KMS-11 (cell line): ENCODE data around the gene ZNF385D.

ENCODE experiments used
- H2AFZ ChIP-seq: fragments of 200-600 bp; sonication (generic); 2 replicates; pipeline ENCODE4 v1.6.1; 2016; ENCODE audit warnings: antibody characterized with exemption, mixed run types, low read depth
- H3K27ac ChIP-seq: fragments of 200-600 bp; sonication (generic); 2 replicates; pipeline ENCODE4 v1.6.1; 2016; ENCODE audit warnings: mild to moderate bottlenecking, mixed run types
- H3K27me3 ChIP-seq: fragments of 200-600 bp; sonication (generic); 2 replicates; pipeline ENCODE4 v1.6.1; 2017; ENCODE audit warnings: mild to moderate bottlenecking, low read depth, mixed run types, moderate library complexity; ENCODE audit not compliant: insufficient read depth
- H3K36me3 ChIP-seq: fragments of 200-600 bp; sonication (generic); 2 replicates; pipeline ENCODE4 v1.6.1; 2017; ENCODE audit warnings: mild to moderate bottlenecking, mixed run types; ENCODE audit not compliant: insufficient read depth
- H3K4me1 ChIP-seq: fragments of 200-600 bp; sonication (generic); 2 replicates; pipeline ENCODE4 v1.6.1; 2016; ENCODE audit warnings: mild to moderate bottlenecking, low read depth, mixed run types; ENCODE audit not compliant: poor library complexity, severe bottlenecking
- H3K4me2 ChIP-seq: fragments of 200-600 bp; sonication (generic); 2 replicates; pipeline ENCODE4 v1.7.0; 2016; ENCODE audit warnings: mild to moderate bottlenecking, mixed run types
- H3K4me3 ChIP-seq: fragments of 200-600 bp; sonication (generic); IDR thresholded peaks from 2 replicates; pipeline ENCODE4 v1.6.1; 2017; ENCODE audit warnings: low read depth, low read length, mixed read lengths; ENCODE audit not compliant: insufficient read depth
- H3K79me2 ChIP-seq: fragments of 200-600 bp; sonication (generic); 2 replicates; pipeline ENCODE4 v1.6.1; 2016; ENCODE audit warnings: low read depth, mixed run types; ENCODE audit not compliant: insufficient read depth
- H3K9ac ChIP-seq: fragments of 200-600 bp; sonication (generic); 2 replicates; pipeline ENCODE4 v1.6.1; 2016; ENCODE audit warnings: mild to moderate bottlenecking, mixed run types
- H4K20me1 ChIP-seq: fragments of 200-600 bp; sonication (generic); 2 replicates; pipeline ENCODE4 v1.6.1; 2016; ENCODE audit warnings: mild to moderate bottlenecking, mixed run types; ENCODE audit not compliant: insufficient read depth
- TF ChIP-seq, protein P1 (sequence below): fragments of 200-600 bp; sonication (generic); conservative IDR thresholded peaks from 2 replicates; pipeline ENCODE4 v1.6.1; 2017; ENCODE audit warnings: low read depth, mild to moderate bottlenecking, antibody characterized with exemption, low read length, moderate library complexity, mixed read lengths

ZNF385D gene

DNA sequence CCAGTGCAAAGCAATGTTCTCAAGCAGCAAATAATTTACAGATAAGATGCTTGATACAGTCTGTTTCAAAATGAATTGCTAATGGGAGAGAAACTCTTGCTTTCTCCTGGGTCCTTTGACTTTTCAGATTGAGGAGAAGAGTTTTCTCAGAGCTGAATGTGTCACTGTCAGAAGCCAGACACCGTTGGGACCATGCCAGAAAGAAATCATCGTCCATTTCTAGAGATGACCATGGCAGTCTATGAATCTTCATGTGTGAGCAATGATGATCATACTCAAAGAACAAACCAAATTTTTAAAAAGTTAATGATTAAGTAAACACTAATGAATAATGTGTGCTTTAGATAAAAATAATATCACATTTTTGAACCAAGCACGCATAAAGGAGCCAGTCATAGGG, 77.6 kb downstream of the ZNF385D start:
- H2AFZ ChIP-seq, result no peak overlapping the region
- H3K79me2 ChIP-seq, result no peaks in the 10 kb centered on the region
- no peaks in the 10 kb centered on the region for H3K27me3 ChIP-seq
- H3K4me3 ChIP-seq, result no peak overlapping the region
- no peak overlapping the region for H3K9ac ChIP-seq
- H4K20me1 ChIP-seq, result no peaks in the 10 kb centered on the region
- H3K36me3 ChIP-seq, result no peaks in the 10 kb centered on the region
- no peak overlapping the region for H3K4me2 ChIP-seq
- no peak overlapping the region for H3K27ac ChIP-seq
- H3K4me1 ChIP-seq, result no peaks in the 10 kb centered on the region
- TF ChIP-seq, protein P1, sequence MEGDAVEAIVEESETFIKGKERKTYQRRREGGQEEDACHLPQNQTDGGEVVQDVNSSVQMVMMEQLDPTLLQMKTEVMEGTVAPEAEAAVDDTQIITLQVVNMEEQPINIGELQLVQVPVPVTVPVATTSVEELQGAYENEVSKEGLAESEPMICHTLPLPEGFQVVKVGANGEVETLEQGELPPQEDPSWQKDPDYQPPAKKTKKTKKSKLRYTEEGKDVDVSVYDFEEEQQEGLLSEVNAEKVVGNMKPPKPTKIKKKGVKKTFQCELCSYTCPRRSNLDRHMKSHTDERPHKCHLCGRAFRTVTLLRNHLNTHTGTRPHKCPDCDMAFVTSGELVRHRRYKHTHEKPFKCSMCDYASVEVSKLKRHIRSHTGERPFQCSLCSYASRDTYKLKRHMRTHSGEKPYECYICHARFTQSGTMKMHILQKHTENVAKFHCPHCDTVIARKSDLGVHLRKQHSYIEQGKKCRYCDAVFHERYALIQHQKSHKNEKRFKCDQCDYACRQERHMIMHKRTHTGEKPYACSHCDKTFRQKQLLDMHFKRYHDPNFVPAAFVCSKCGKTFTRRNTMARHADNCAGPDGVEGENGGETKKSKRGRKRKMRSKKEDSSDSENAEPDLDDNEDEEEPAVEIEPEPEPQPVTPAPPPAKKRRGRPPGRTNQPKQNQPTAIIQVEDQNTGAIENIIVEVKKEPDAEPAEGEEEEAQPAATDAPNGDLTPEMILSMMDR, result no peak

DNA sequence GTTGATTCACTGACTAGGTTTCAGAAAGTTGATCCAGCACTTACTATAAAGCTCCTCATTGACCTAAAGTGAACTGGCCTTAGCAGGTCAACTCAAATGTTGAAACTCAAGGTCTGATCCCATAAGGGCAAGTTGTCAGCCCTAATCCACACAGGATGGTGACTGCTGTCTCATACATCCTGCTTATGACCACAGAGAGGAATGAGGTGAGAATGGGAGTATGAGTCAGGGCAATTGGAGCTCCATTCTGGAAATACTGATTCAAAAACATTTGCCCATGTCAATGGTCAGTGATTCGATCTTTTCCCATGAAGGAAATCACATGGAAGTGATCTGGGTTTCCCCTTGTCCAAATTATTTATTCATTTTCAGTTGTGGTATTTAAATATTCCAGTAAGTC, 78.7 kb downstream of the ZNF385D start:
- Histone ChIP-seq H4K20me1 (no peaks in the 10 kb centered on the region), H3K4me3 (no peak overlapping the region), H3K79me2 (no peaks in the 10 kb centered on the region), H3K9ac (no peak overlapping the region), H3K4me1 (no peaks in the 10 kb centered on the region), H2AFZ (no peak overlapping the region), H3K36me3 (no peaks in the 10 kb centered on the region), H3K27ac (no peak overlapping the region), H3K4me2 (no peak overlapping the region), H3K27me3 (no peaks in the 10 kb centered on the region)
- TF ChIP-seq, protein P1, result no peak

DNA sequence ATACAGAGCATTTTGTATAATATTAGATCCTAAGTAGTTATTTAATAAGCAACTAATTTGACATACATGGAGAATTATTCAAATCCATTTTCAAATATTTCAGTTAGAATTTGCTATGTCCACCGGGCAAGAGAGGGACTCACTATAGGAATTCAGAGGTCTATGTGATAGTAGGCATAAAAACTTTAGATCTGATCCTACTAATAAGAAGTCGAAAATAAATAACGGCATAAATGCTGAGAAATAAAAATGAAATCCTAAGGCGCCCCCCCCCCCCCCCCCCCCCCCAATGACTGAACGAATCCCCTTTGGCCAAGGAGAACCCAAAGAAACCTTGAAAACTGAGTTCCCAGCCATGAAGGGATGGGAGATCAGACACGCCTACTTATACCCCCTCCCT, 80.6 kb downstream of the ZNF385D start:
- TF ChIP-seq, protein P1, result no peak
- Histone ChIP-seq H2AFZ (no peak overlapping the region), H3K36me3 (no peaks in the 10 kb centered on the region), H3K4me1 (no peaks in the 10 kb centered on the region), H3K9ac (no peak overlapping the region), H4K20me1 (no peaks in the 10 kb centered on the region), H3K27ac (no peak overlapping the region), H3K79me2 (no peaks in the 10 kb centered on the region), H3K27me3 (no peaks in the 10 kb centered on the region), H3K4me2 (no peak overlapping the region), H3K4me3 (no peak overlapping the region)

DNA sequence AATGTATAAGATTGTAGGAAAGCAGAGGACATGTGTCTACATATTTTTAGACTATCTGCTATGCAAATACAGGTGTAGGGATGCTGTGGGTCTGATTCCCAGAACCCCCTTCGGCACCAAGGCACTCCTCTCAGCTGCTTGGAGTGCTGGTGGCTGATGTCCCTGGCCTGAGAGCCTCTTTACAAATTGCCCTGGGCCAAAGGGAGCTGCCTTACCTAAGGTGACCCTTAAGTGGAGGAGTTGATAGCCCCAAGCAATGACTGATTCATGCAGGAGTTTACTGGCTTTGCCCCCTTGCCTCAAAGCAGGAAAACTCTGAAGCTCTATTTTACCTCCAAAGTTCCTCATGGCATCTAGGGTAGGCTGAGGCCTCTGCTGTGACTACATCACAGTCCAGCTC, 83.0 kb downstream of the ZNF385D start:
- Histone ChIP-seq H2AFZ (no peak overlapping the region), H3K4me3 (no peak overlapping the region), H3K79me2 (no peaks in the 10 kb centered on the region), H3K27ac (no peak overlapping the region), H3K36me3 (no peaks in the 10 kb centered on the region), H3K4me2 (no peak overlapping the region), H3K9ac (no peak overlapping the region), H3K4me1 (no peaks in the 10 kb centered on the region), H4K20me1 (no peaks in the 10 kb centered on the region), H3K27me3 (no peaks in the 10 kb centered on the region)
- TF ChIP-seq, protein P1, result no peak
